ENCODE measurements around the gene DNAJB11.
"Not testable (repeated sequence)": the region's sequence is repeated elsewhere in the genome, so short reads cannot be mapped to it uniquely, and the experiment has no call there.

DNAJB11 gene

GRCh38 chr3:186552408-186553031 is 18.0 kb upstream of the DNAJB11 start:
- ATAC-seq = no peak
- no peak for DNase-seq

GRCh38 chr3:186564586-186564985 is 5.9 kb upstream of the DNAJB11 start:
- DNase-seq (no peak), ATAC-seq (no peak)

- DNase-seq = no peak
- ATAC-seq = no peak
These were observed 3.8 kb upstream of the DNAJB11 start for GRCh38 chr3:186566772-186567071.

DNA sequence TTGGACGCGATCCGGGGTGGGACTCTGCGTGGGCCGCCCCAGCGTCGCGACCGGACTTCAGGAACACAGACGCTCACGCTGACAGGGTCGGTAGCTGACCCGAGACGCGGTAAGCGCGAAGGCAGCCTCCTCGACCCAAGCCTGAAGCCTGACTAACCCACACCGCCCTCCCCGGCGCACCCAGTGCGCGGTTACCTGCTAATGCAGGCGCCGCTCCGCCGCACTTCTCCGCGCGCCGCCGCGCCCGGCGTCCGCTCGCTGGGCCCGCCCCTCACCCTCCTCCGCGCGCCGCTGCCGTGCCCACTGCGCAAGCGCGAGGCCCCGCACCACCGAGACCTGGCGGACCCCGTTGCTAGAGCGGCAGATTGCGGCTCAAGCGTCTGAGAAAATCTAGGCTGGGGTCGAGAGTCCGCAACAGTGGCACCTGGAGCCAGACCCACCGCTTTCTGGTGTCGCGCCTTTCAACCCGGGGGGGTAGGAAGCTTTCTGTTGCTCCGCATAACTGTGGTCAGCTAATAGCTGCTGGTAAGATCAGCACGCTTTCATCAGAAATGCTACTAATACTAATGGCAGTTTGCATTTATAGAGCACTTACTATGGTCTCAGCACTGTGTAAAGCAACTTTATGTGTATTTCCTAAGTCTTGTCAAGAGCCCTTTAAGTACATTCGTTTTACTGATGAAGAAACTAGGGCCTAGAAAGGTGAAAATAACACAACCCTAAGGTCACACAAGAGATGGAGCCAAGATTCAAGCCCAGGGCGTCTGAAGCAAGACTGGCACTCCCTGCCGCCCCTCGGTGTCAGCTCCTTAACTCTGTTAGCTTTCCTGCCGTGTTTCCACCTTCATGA is 3.2 kb upstream of the DNAJB11 start, which contains the start of gene TBCCD1:
Gene TBCCD1 (minus strand): TSS at position 268 of the 850 bp plus-strand sequence. CDS start 3,010 bp downstream, outside the sequence.
- DNase-seq (peak; percentile 96), ATAC-seq (peak; percentile 58)

DNA sequence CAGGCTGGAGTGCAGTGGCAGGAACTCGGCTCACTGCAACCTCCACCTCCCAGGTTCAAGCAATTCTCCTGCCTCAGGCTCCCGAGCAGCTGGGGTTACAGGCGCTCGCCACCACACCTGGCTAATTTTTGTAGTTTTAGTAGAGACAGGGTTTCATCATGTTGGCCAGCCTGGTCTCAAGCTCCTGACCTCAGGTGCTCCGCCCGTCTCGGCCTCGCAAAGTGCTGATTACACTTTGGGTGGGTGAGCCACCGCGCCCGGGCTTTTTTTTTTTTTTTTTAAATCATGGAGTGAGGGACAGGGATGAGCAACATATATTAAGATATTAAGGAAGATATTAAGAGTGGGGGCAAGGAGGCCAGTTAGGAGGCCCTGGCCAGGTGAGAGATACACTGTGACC is 1.2 kb upstream of the DNAJB11 start:
- ATAC-seq, DNase-seq: not testable (repeated sequence)

DNA sequence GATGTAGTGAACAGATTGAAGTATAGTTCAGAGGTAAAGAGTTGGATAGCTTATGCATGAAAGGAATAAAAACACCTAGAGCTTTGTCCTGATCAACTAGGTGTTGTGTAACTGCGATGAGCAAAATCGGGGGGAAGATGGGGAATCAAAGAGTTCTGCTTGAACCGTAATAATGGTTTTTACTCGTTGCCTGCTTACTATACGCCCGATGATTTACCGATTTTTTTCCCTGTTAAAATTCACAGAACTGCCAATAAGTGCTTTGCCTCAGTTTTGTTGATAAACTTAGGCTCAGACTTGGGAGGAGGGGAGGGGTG is 783 bp upstream of the DNAJB11 start:
- DNase-seq (no peak), ATAC-seq (no peak)

- DNase-seq = no peak
These were observed 572 bp downstream of the DNAJB11 start for GRCh38 chr3:186570941-186571643.

GRCh38 chr3:186571644-186572013 is 1.1 kb downstream of the DNAJB11 start:
- DNase-seq (no peak), ATAC-seq (no peak)

More at GRCh38 chr3:186570941-186571643, 572 bp downstream of the DNAJB11 start:
- no peak for ATAC-seq

- ATAC-seq (no peak), DNase-seq (no peak)
These were observed 7.0 kb downstream of the DNAJB11 start for GRCh38 chr3:186577521-186577920.

GRCh38 chr3:186580785-186581184 is 10.3 kb downstream of the DNAJB11 start:
- DNase-seq (no peak), ATAC-seq (no peak)

DNA sequence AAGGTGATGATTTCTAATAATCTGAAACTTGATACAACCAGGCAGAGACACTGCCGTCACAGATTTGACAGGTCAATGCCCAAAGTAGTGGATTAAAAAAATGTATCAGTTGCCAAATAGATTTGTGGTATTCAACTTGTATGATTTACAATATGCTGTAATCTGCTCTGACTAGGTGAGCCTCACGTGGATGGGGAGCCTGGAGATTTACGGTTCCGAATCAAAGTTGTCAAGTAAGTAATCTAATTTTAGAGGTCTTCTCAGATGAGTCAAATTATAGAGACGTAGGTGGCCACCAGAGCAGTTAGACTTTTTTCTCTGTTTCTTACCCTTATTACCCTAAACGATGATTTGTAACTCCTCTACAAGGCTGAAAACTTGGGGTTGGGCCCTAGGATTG is 12.0 kb downstream of the DNAJB11 start:
- ATAC-seq (no peak), DNase-seq (no peak)

GRCh38 chr3:186583831-186584230 is 13.3 kb downstream of the DNAJB11 start:
- ATAC-seq (no peak), DNase-seq (no peak)

DNA sequence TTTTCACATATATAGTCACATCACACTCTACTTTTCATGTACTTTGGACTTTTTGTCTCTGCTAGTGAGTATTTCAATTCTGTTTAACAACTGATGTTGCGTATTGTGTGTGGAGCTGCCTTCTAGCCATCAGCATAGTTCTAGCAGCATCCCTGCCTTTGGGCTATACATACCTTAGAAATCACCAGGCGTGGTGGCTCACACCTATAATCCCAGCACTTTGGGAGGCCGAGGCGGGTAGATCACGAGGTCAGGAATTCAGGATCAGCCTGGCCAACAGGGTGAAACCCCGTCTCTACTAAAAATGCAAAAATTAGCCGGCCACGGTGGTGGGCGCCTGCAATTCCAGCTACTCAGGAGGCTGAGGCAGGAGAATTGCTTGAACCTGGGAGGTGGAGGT is 15.7 kb downstream of the DNAJB11 start:
- not testable (repeated sequence) for DNase-seq, ATAC-seq

- ATAC-seq (no peak), DNase-seq (no peak)
These were observed 16.7 kb downstream of the DNAJB11 start for GRCh38 chr3:186587183-186587582.

DNA sequence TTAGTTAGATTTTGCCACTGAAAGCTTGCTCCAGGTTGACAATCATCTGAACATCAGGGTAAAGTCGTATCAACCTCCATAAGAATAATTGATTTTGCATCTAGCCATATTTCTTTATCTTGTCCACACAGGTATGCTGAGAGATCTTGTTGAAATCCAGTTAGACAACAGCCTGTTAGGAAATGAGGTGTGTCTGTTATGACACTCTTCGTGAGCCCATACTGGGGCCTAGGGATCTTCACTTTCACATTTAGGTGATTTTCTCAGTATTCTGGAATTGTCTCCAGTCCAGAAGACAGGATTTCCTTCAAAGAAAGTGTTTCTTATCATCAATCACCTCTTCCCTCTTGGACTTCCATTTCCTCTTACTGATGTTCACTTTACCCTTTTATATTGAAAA is 18.1 kb downstream of the DNAJB11 start:
- ATAC-seq (no peak), DNase-seq (no peak)

GRCh38 chr3:186589121-186589520 is 18.6 kb downstream of the DNAJB11 start:
- no peak for ATAC-seq
- no peak for DNase-seq

DNA sequence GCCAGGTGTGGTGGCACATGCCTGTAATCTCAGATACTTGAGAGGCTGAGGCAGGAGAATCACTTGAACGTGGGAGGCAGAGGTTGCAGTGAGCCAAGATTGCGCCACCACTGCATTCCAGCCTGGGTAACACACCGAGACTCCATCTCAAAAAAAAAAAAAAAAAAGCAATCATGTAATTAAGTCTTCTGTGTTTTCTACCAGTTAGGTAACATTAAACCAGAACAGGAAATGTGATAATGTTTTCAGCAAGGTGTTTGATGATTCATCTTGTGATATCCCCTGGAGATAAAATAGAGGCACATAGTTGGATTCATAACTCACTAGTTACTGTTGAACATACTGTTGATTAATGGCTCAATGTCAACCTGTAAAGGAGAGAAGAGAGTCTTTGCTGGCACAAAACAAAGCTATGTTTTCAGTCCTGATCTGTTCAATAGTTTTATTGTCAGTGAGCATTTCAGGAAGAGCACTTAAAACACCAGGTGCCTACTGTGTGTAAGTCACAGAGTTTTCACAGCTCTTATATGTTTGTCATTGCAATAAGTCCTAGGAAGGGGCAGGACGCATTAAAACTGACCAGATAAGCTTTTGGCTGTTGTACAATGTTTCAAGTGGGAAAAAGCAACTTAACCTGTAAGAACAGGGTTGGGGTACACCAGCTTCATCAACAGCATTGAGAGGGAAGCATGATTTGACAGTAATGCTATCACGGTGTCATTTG is 19.5 kb downstream of the DNAJB11 start:
- ATAC-seq (peak; percentile 47), DNase-seq (no peak)

GRCh38 chr3:186590580-186591295 is 20.2 kb downstream of the DNAJB11 start:
- no peak for ATAC-seq
- DNase-seq = no peak

GRCh38 chr3:186592682-186593081 is 22.2 kb downstream of the DNAJB11 start:
- ATAC-seq = no peak
- DNase-seq = no peak

DNA sequence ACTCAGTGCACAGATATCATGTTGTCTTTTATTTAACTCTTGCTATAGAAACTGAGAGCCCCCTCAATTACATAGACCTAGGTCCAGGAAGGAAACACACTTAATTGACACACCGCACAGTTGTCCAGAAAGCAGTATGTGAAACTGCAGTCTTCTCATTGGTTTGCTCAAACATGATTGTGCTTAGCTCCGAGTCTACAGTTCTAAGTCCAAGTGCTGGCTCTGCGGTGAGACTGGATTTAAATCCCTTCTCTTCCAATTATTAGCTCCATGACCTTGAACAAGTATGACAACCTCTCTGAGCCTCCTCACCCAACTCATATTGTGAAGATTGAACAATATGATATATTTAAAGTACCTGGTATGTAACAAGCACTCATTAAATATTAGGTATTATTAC is 23.3 kb downstream of the DNAJB11 start:
- DNase-seq = no peak
- ATAC-seq = no peak

- DNase-seq (no peak), ATAC-seq (peak; percentile 26)
These were observed 24.1 kb downstream of the DNAJB11 start for GRCh38 chr3:186594591-186595113.
